GM12892 (cell line): ENCODE results near the gene SCUBE1.

ENCODE experiments used
- POLR2A ChIP-seq: IDR thresholded peaks from 2 replicates; pipeline ENCODE4 v1.6.1; 2011; ENCODE audit warnings: low read depth, low read length, control low read depth
- POLR2AphosphoS5 ChIP-seq: IDR thresholded peaks from 2 replicates; pipeline ENCODE4 v1.6.1; 2011; ENCODE audit warnings: low read depth, low read length, control low read depth
- TAF1 ChIP-seq: IDR thresholded peaks from 2 replicates; pipeline ENCODE4 v1.6.1; 2011; ENCODE audit warnings: low read depth, mild to moderate bottlenecking, control low read depth, low read length, borderline replicate concordance

- TF ChIP-seq POLR2AphosphoS5, result no peak
- TF ChIP-seq TAF1, result no peak
- TF ChIP-seq POLR2A, result no peak
Observed at GRCh38 chr22:43272869-43273318, 70.3 kb downstream of the SCUBE1 start.
